H1 (cell line): Measurements from ENCODE around the gene MEMO1. TPM values are rescaled to one million over a fixed set of nuclear protein-coding genes. Genes with fewer than 3 reads are reported as not detected.
"Not testable (repeated sequence)": the region's sequence is repeated elsewhere in the genome, so short reads cannot be mapped to it uniquely, and the experiment has no call there.

Experiments used
- CTCF ChIA-PET: fragments of 300-600 bp; sonication (Branson Sonifier 250); formaldehyde crosslinking; loops from one replicate; lab custom pipeline; 2021; ENCODE audit not compliant: partially characterized antibody; lab: Charles Lee
- POLR2A ChIA-PET: fragments of 300-600 bp; sonication (Branson Sonifier 250); formaldehyde crosslinking; loops from one replicate; lab custom pipeline; 2021; ENCODE audit warnings: inconsistent platforms; ENCODE audit not compliant: partially characterized antibody; lab: Charles Lee
- DNase-seq, 2 experiments: peaks; one replicate each; pipeline versions ENCODE4 v3.0.0 to v3.0.0-alpha.2; 2010 to 2022; ENCODE audit warnings: low spot score in 2 of 2, low read depth in 1 of 2, mixed read lengths in 1 of 2
- FAIRE-seq: peaks from 2 replicates; lab custom pipeline; 2011; peaks lifted over from hg19 to GRCh38; lab: Jason Lieb, UNC
- H2AFZ ChIP-seq: 2 replicates; pipeline ENCODE4 v1.8.1; 2012; ENCODE audit warnings: low read length, inconsistent platforms
- H2AK5ac ChIP-seq: 2 replicates; pipeline ENCODE4 v1.6.1; 2013; ENCODE audit warnings: low read depth, low read length
- H2BK120ac ChIP-seq: replicated peaks from 2 replicates; pipeline ENCODE3; 2013; ENCODE audit warnings: low read depth, low read length, inconsistent platforms
- H2BK12ac ChIP-seq: 2 replicates; pipeline ENCODE4 v1.6.1; 2013; ENCODE audit warnings: low read depth, low read length
- H2BK15ac ChIP-seq: 2 replicates; pipeline ENCODE4 v1.6.1; 2013; ENCODE audit warnings: low read length
- H2BK20ac ChIP-seq: 2 replicates; pipeline ENCODE4 v1.6.1; 2013; ENCODE audit warnings: low read length
- H2BK5ac ChIP-seq: 2 replicates; pipeline ENCODE4 v1.6.1; 2013; ENCODE audit warnings: low read depth, low read length
- H3K14ac ChIP-seq: 2 replicates; pipeline ENCODE4 v1.6.1; 2013; ENCODE audit warnings: inconsistent platforms; ENCODE audit not compliant: insufficient read length
- H3K18ac ChIP-seq: 2 replicates; pipeline ENCODE4 v1.6.1; 2013; ENCODE audit warnings: low read length; ENCODE audit errors: extremely low read depth
- H3K23ac ChIP-seq: 2 replicates; pipeline ENCODE4 v1.6.1; 2013; ENCODE audit warnings: inconsistent platforms; ENCODE audit not compliant: insufficient read length
- H3K23me2 ChIP-seq: 2 replicates; pipeline ENCODE4 v1.6.1; 2013; ENCODE audit warnings: low read depth, low read length
- H3K27ac ChIP-seq: 2 replicates; pipeline ENCODE4 v1.6.1; 2011; ENCODE audit warnings: low read depth, low read length, inconsistent platforms
- H3K27me3 ChIP-seq, 4 experiments: replicated peaks in 1 of 4; 1 replicate in 1 of 4; 2 replicates in 3 of 4; pipeline versions ENCODE4 v1.6.1 to v1.8.1; 2011 to 2013; ENCODE audit warnings: low read length in 3 of 4, mild to moderate bottlenecking in 3 of 4, inconsistent platforms in 2 of 4, mixed read lengths in 2 of 4, moderate library complexity in 1 of 4; ENCODE audit not compliant: control insufficient read depth in 3 of 4, insufficient read depth in 3 of 4; ENCODE audit errors: extremely low read depth in 1 of 4
- H3K36me3 ChIP-seq, 4 experiments: 2 replicates each; pipeline versions ENCODE4 v1.6.1 to v1.8.1; 2011 to 2013; ENCODE audit warnings: mild to moderate bottlenecking in 4 of 4, low read length in 3 of 4, moderate library complexity in 2 of 4, control low read depth in 1 of 4, inconsistent platforms in 1 of 4; ENCODE audit not compliant: insufficient read depth in 4 of 4, control insufficient read depth in 2 of 4
- H3K4ac ChIP-seq: replicated peaks from 2 replicates; pipeline ENCODE3; 2013; ENCODE audit warnings: low read length, low read depth, mixed read lengths, inconsistent platforms; ENCODE audit not compliant: insufficient read length
- H3K4me1 ChIP-seq, 4 experiments: replicated peaks in 1 of 4; 1 replicate in 1 of 4; 2 replicates in 3 of 4; pipeline versions ENCODE4 v1.6.1 to v1.8.1; 2011 to 2013; ENCODE audit warnings: low read length in 3 of 4, inconsistent platforms in 2 of 4, mixed read lengths in 1 of 4; ENCODE audit not compliant: insufficient read depth in 4 of 4, control insufficient read depth in 3 of 4
- H3K4me2 ChIP-seq, 2 experiments: 2 replicates each; pipeline versions ENCODE4 v1.6.1 to v1.8.1; 2011 to 2013; ENCODE audit warnings: low read depth in 2 of 2, low read length in 2 of 2, control low read depth in 1 of 2, inconsistent platforms in 1 of 2, mild to moderate bottlenecking in 1 of 2; ENCODE audit not compliant: insufficient read depth in 1 of 2
- H3K4me3 ChIP-seq, 4 experiments: fragments of 200-600, 300-600 bp in 1 of 4; sonication (generic), shearing (Covaris generic), sonication (Bioruptor Twin) in 1 of 4; 2 replicates each; pipeline versions ENCODE4 v1.5.1 to v1.8.1; 2011 to 2016; ENCODE audit warnings: low read length in 4 of 4, low read depth in 3 of 4, control low read depth in 2 of 4, inconsistent platforms in 2 of 4, mild to moderate bottlenecking in 2 of 4, mixed read lengths in 1 of 4, moderate library complexity in 1 of 4; ENCODE audit not compliant: insufficient read depth in 2 of 4; ENCODE audit errors: extremely low read depth in 1 of 4
- H3K56ac ChIP-seq: replicated peaks from 2 replicates; pipeline ENCODE3; 2013; ENCODE audit warnings: low read depth, mild to moderate bottlenecking, mixed read lengths, low read length, inconsistent platforms; ENCODE audit not compliant: insufficient read length
- H3K79me1 ChIP-seq: 2 replicates; pipeline ENCODE4 v1.6.1; 2013; ENCODE audit warnings: low read depth, low read length, control low read depth
- H3K79me2 ChIP-seq, 2 experiments: 2 replicates each; pipeline versions ENCODE4 v1.6.1 to v1.8.1; 2012 to 2013; ENCODE audit warnings: low read length in 2 of 2, mild to moderate bottlenecking in 2 of 2, inconsistent platforms in 1 of 2; ENCODE audit not compliant: insufficient read depth in 2 of 2, control insufficient read depth in 1 of 2
- H3K9ac ChIP-seq, 4 experiments: replicated peaks in 1 of 4; 1 replicate in 1 of 4; 2 replicates in 3 of 4; pipeline versions ENCODE4 v1.6.1 to v1.8.1; 2011 to 2013; ENCODE audit warnings: low read depth in 3 of 4, low read length in 3 of 4, control low read depth in 2 of 4, mild to moderate bottlenecking in 2 of 4, moderate library complexity in 2 of 4, inconsistent platforms in 1 of 4; ENCODE audit errors: extremely low read depth in 1 of 4
- H3K9me3 ChIP-seq, 2 experiments: 2 replicates each; pipeline versions ENCODE4 v1.6.1 to v1.8.1; 2012 to 2013; ENCODE audit warnings: mild to moderate bottlenecking in 2 of 2, moderate library complexity in 2 of 2, control low read depth in 1 of 2, inconsistent platforms in 1 of 2, low read depth in 1 of 2, low read length in 1 of 2, mixed read lengths in 1 of 2; ENCODE audit not compliant: insufficient read depth in 2 of 2
- H4K20me1 ChIP-seq, 2 experiments: replicated peaks in 1 of 2; 2 replicates each; pipeline versions ENCODE3 to v1.8.1; 2011 to 2013; ENCODE audit warnings: inconsistent platforms in 2 of 2, low read length in 2 of 2, mild to moderate bottlenecking in 1 of 2; ENCODE audit not compliant: insufficient read depth in 2 of 2, control insufficient read depth in 1 of 2
- H4K5ac ChIP-seq: 2 replicates; pipeline ENCODE4 v1.6.1; 2013; ENCODE audit warnings: low read length, low read depth, mixed read lengths, inconsistent platforms; ENCODE audit not compliant: insufficient read length
- H4K8ac ChIP-seq: 2 replicates; pipeline ENCODE4 v1.8.0; 2013; ENCODE audit warnings: mild to moderate bottlenecking, moderate library complexity, low read length, inconsistent platforms; ENCODE audit not compliant: insufficient read depth; ENCODE audit errors: extremely low read depth
- H4K91ac ChIP-seq: replicated peaks from 2 replicates; pipeline ENCODE3; 2013; ENCODE audit warnings: low read length, mixed read lengths, inconsistent platforms; ENCODE audit not compliant: insufficient read length
- WGBS, 2 experiments: shearing (Covaris generic) in 1 of 2; methylation state at CpG; one replicate each; pipeline versions ENCODE4 v1.1.6 to v1.1.7; 2013 to 2015; ENCODE audit warnings: low lambda C conversion rate in 2 of 2, mixed read lengths in 2 of 2, inconsistent platforms in 1 of 2, low coverage in 1 of 2, missing lambda C conversion rate in 1 of 2; ENCODE audit not compliant: insufficient replicate concordance in 2 of 2, insufficient coverage in 1 of 2, insufficient read length in 1 of 2; ENCODE audit errors: extremely low coverage in 1 of 2, missing lambda C conversion rate in 1 of 2; 5-methylcytosine and 5-hydroxymethylcytosine counted together
- polyA plus RNA-seq, 7 experiments: library from polyadenylated mRNA; depleted of rRNA in 3 of 7; stranded (reverse) in 5 of 7; unstranded in 2 of 7; fragments of >200 nt in 5 of 7; fragments of 200-250 nt in 2 of 7; gene quantifications; 1 replicate in 5 of 7; 2 replicates in 1 of 7; 4 replicates in 1 of 7; pipeline versions ENCODE4 v1.2.1 to v1.2.3, GENCODE V29; 2011 to 2013; ENCODE audit warnings: missing spikeins in 2 of 7, mixed read lengths in 2 of 7
- total RNA-seq: library from RNA; stranded (reverse); fragmentation: NEBNext Ultra II Directional; extraction: Animal tissue kit (Norgen Biotek cat#: 25700); gene quantifications from 2 replicates; pipeline ENCODE4 v1.2.1, GENCODE V29; 2021

Gene MEMO1
- total and polyA plus RNA-seq, 2 of the 8 experiments (the other 6 are each of a cell fraction or from before 2014, with no cell fraction given): 26.9 to 54.7 TPM

DNA sequence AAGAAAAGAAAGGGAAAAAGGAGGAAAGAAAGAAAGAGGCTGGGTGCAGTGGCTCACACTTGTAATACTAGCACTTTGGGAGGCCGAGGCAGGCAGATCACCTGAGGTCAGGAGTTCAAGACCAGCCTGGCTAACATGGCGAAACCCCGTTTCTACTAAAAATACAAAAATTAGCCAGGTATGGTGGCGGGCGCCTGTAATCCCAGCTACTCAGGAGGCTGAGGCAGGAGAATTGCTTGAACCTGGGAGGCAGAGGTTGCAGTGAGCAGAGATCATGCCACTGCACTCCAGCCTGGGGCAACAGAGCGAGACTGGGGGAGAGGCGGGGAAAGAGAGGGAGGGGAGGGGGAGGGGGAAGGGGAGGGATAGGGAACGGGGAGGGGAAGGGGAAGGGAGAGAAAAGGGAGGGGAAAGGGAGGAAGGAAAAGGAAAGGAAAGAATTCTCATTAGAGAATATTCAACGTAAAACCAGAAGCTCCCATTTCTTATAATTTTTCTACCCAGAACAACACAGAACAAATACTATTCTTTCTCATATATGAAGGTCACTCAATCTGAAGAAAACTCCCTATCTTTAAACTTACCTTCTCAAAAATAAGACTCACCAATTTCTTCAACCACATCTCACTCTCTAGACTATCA lies 147.7 kb downstream of the MEMO1 start:
- 77% methylated on average over 2 of the region's 9 CpGs; no CpG with 5 or more reads in 1 of the 2 experiments for WGBS, 2 experiments

More for the DNA sequence above, 147.7 kb downstream of the MEMO1 start:
- not testable (repeated sequence) for H2BK5ac ChIP-seq, H3K79me2 ChIP-seq, H2BK120ac ChIP-seq, H2BK12ac ChIP-seq, H4K20me1 ChIP-seq, FAIRE-seq, H3K79me1 ChIP-seq, H3K4ac ChIP-seq, H3K14ac ChIP-seq, H4K91ac ChIP-seq, H2BK15ac ChIP-seq, H3K4me1 ChIP-seq, H2AFZ ChIP-seq, H4K5ac ChIP-seq, H3K4me2 ChIP-seq, H3K23me2 ChIP-seq, H4K8ac ChIP-seq, H3K9me3 ChIP-seq, H3K36me3 ChIP-seq, H3K9ac ChIP-seq, DNase-seq, H3K27ac ChIP-seq, H2BK20ac ChIP-seq, H2AK5ac ChIP-seq, H3K4me3 ChIP-seq, H3K27me3 ChIP-seq, H3K23ac ChIP-seq, H3K56ac ChIP-seq, H3K18ac ChIP-seq
- CTCF ChIA-PET: interaction anchor here (1.2 kb wide), 1 partner anchor 24 kb away, joined by 4 read pairs; no protein-coding TSS in a partner anchor
- POLR2A ChIA-PET: interaction anchor here (0.6 kb wide), 1 partner anchor 143 kb away, joined by 3 read pairs; no protein-coding TSS in a partner anchor
